HepG2 (cell line): Measurements from ENCODE around the gene COQ3. TPM values are rescaled to one million over a fixed set of nuclear protein-coding genes. Genes with fewer than 3 reads are reported as not detected.
A peak's percentile ranks its signal among the peaks of the same experiment; 100 is the strongest.

Experiments used
- ESRRA ChIP-seq: sonication (generic); formaldehyde crosslinking; IDR thresholded peaks from 2 replicates; pipeline ENCODE4 v1.5.1; 2020; ENCODE audit warnings: mild to moderate bottlenecking, low read depth, missing genetic modification reagents
- MBNL3 ChIP-seq: fragments of 250-450 bp; sonication (Bioruptor Pico); conservative IDR thresholded peaks from 2 replicates; pipeline ENCODE4 v1.8.0; 2022; ENCODE audit warnings: mild to moderate bottlenecking, inconsistent platforms
- PCBP1 ChIP-seq: fragments of 200-400 bp; formaldehyde crosslinking; IDR thresholded peaks from 2 replicates; pipeline ENCODE4 v1.6.1; 2017; ENCODE audit warnings: mild to moderate bottlenecking, low read depth, low read length, borderline replicate concordance
- SP2 ChIP-seq: sonication (generic); formaldehyde crosslinking; IDR thresholded peaks from 2 replicates; pipeline ENCODE4 v1.5.1; 2020; ENCODE audit warnings: mild to moderate bottlenecking, missing genetic modification reagents
- SPEN ChIP-seq: sonication (generic); formaldehyde crosslinking; IDR thresholded peaks from 2 replicates; pipeline ENCODE4 v1.5.1; 2020; ENCODE audit warnings: low read depth, mild to moderate bottlenecking, missing genetic modification reagents
- SRSF1 ChIP-seq: fragments of 200-400 bp; formaldehyde crosslinking; optimal IDR thresholded peaks from 2 replicates; pipeline ENCODE3; 2017; ENCODE audit warnings: mild to moderate bottlenecking, low read depth, low read length, moderate library complexity
- ZFP41 ChIP-seq: sonication (generic); formaldehyde crosslinking; IDR thresholded peaks from 2 replicates; pipeline ENCODE4 v1.4.0; 2020; ENCODE audit warnings: mild to moderate bottlenecking, missing genetic modification reagents, borderline replicate concordance
- ZNF570 ChIP-seq: sonication (generic); formaldehyde crosslinking; IDR thresholded peaks from 2 replicates; pipeline ENCODE4 v1.4.0; 2020; ENCODE audit warnings: mild to moderate bottlenecking, missing genetic modification reagents, borderline replicate concordance
- ZNF75D ChIP-seq: sonication (generic); formaldehyde crosslinking; IDR thresholded peaks from 2 replicates; pipeline ENCODE4 v1.8.1; 2023; ENCODE audit warnings: missing genetic modification reagents, mild to moderate bottlenecking, borderline replicate concordance
- ZNF883 ChIP-seq: sonication (generic); formaldehyde crosslinking; IDR thresholded peaks from 2 replicates; pipeline ENCODE4 v1.5.1; 2020; ENCODE audit warnings: mild to moderate bottlenecking, missing genetic modification reagents; ENCODE audit errors: not compliant biosample characterization
- ZSCAN30 ChIP-seq: sonication (generic); formaldehyde crosslinking; IDR thresholded peaks from 2 replicates; pipeline ENCODE4 v1.5.0; 2020; ENCODE audit warnings: mild to moderate bottlenecking, missing genetic modification reagents
- polyA plus RNA-seq, 8 experiments: library from polyadenylated mRNA; depleted of rRNA in 3 of 8; stranded (reverse) in 7 of 8; unstranded in 1 of 8; fragments of >200 nt; fragmentation: Illumina TruSeq in 4 of 8; extraction: Trizol in 4 of 8; gene quantifications; 2 replicates each; pipeline versions ENCODE4 v1.2.1 to v1.2.3, GENCODE V29; 2011 to 2016; ENCODE audit warnings: low read depth in 4 of 8, missing spikeins in 1 of 8, mixed read lengths in 1 of 8; ENCODE audit not compliant: insufficient read depth in 1 of 8
- total RNA-seq, 5 experiments: library from RNA; depleted of rRNA; stranded (reverse); fragments of >200 nt; fragmentation: Illumina TruSeq; extraction: Trizol; gene quantifications; 2 replicates each; pipeline ENCODE4 v1.2.3, GENCODE V29; 2016; ENCODE audit warnings: low read depth in 1 of 5
- TF ChIP-seq, protein P1 (sequence below): sonication (generic); formaldehyde crosslinking; IDR thresholded peaks from 2 replicates; pipeline ENCODE4 v1.5.0; 2020; ENCODE audit warnings: mild to moderate bottlenecking, missing genetic modification reagents, borderline replicate concordance
- TF ChIP-seq, protein P2 (sequence below): sonication (generic); formaldehyde crosslinking; IDR thresholded peaks from 2 replicates; pipeline ENCODE4 v1.4.0; 2020; ENCODE audit warnings: missing genetic modification reagents

COQ3 gene
- total and polyA plus RNA-seq, 2 of the 13 experiments (the other 11 are each of a cell fraction or from before 2014, with no cell fraction given), result 5.3 to 20.5 TPM

GRCh38 chr6:99425647-99426450, 31.9 kb upstream of the COQ3 start (continued):
- TF ChIP-seq MBNL3 (CRISPR knock-in tag), result no peak
- TF ChIP-seq SRSF1, result no peak
- TF ChIP-seq ZFP41 (CRISPR knock-in tag), result no peak
- 0 out of 2 replicates have a peak, but pooled peaks have one; percentile 51 for TF ChIP-seq ESRRA (CRISPR knock-in tag)
- no peak for TF ChIP-seq ZSCAN30 (CRISPR knock-in tag)
- no peak for TF ChIP-seq ZNF883 (CRISPR knock-in tag)
- TF ChIP-seq ZNF570 (CRISPR knock-in tag), result no peak
- no peak for TF ChIP-seq SP2
- TF ChIP-seq, protein P1, sequence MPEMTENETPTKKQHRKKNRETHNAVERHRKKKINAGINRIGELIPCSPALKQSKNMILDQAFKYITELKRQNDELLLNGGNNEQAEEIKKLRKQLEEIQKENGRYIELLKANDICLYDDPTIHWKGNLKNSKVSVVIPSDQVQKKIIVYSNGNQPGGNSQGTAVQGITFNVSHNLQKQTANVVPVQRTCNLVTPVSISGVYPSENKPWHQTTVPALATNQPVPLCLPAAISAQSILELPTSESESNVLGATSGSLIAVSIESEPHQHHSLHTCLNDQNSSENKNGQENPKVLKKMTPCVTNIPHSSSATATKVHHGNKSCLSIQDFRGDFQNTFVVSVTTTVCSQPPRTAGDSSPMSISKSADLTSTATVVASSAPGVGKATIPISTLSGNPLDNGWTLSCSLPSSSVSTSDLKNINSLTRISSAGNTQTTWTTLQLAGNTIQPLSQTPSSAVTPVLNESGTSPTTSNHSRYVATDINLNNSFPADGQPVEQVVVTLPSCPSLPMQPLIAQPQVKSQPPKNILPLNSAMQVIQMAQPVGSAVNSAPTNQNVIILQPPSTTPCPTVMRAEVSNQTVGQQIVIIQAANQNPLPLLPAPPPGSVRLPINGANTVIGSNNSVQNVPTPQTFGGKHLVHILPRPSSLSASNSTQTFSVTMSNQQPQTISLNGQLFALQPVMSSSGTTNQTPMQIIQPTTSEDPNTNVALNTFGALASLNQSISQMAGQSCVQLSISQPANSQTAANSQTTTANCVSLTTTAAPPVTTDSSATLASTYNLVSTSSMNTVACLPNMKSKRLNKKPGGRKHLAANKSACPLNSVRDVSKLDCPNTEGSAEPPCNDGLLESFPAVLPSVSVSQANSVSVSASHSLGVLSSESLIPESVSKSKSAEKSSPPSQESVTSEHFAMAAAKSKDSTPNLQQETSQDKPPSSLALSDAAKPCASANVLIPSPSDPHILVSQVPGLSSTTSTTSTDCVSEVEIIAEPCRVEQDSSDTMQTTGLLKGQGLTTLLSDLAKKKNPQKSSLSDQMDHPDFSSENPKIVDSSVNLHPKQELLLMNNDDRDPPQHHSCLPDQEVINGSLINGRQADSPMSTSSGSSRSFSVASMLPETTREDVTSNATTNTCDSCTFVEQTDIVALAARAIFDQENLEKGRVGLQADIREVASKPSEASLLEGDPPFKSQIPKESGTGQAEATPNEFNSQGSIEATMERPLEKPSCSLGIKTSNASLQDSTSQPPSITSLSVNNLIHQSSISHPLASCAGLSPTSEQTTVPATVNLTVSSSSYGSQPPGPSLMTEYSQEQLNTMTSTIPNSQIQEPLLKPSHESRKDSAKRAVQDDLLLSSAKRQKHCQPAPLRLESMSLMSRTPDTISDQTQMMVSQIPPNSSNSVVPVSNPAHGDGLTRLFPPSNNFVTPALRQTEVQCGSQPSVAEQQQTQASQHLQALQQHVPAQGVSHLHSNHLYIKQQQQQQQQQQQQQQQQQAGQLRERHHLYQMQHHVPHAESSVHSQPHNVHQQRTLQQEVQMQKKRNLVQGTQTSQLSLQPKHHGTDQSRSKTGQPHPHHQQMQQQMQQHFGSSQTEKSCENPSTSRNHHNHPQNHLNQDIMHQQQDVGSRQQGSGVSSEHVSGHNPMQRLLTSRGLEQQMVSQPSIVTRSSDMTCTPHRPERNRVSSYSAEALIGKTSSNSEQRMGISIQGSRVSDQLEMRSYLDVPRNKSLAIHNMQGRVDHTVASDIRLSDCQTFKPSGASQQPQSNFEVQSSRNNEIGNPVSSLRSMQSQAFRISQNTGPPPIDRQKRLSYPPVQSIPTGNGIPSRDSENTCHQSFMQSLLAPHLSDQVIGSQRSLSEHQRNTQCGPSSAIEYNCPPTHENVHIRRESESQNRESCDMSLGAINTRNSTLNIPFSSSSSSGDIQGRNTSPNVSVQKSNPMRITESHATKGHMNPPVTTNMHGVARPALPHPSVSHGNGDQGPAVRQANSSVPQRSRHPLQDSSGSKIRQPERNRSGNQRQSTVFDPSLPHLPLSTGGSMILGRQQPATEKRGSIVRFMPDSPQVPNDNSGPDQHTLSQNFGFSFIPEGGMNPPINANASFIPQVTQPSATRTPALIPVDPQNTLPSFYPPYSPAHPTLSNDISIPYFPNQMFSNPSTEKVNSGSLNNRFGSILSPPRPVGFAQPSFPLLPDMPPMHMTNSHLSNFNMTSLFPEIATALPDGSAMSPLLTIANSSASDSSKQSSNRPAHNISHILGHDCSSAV (CRISPR knock-in tag), result no peak
- TF ChIP-seq ZNF75D, result no peak
- TF ChIP-seq, protein P2, sequence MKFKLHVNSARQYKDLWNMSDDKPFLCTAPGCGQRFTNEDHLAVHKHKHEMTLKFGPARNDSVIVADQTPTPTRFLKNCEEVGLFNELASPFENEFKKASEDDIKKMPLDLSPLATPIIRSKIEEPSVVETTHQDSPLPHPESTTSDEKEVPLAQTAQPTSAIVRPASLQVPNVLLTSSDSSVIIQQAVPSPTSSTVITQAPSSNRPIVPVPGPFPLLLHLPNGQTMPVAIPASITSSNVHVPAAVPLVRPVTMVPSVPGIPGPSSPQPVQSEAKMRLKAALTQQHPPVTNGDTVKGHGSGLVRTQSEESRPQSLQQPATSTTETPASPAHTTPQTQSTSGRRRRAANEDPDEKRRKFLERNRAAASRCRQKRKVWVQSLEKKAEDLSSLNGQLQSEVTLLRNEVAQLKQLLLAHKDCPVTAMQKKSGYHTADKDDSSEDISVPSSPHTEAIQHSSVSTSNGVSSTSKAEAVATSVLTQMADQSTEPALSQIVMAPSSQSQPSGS (CRISPR knock-in tag), result no peak
- TF ChIP-seq PCBP1, result no peak
- TF ChIP-seq SPEN, result 0 out of 2 replicates have a peak, but pooled peaks have one; percentile 32
